ENCODE results near the gene TET2.

Gene TET2

DNA sequence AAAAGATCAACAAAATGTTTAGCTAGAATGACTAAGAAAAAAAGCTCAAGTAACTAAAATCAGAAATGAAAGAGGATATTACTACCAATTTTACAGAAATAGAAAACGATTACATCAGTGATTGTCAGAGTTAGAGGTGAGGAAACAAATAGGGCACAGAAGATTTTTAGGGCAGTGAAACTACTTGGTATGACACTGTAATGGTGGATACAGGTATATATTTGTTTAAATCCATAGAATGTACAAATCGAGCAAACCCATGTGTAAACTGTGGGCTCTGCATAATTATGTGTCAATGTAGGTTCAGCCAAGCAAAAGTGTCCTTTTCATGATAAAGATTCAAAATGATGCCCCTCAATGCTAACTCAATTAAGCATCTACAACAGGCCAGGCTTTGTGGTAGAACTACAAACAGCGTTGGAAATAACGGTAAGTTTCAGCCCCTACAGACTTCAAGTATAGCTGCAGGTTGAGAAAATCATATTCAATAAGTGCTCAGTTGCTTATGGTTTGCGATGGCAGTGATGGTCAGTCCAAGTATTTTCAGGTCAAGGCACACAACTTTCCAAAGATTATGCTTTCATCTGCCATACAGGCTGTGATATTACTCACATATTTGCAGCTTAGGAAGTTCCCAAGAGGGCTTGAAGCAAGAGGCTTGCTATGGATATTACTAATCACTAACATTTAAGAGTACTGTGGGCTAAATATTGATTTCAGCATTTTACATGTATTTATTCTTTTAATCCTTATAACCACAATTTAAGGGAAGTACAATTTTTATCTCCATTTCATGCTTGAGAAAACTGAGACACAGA, 158.6 kb downstream of the TET2 start:
- DNase-seq, result no peak

DNA sequence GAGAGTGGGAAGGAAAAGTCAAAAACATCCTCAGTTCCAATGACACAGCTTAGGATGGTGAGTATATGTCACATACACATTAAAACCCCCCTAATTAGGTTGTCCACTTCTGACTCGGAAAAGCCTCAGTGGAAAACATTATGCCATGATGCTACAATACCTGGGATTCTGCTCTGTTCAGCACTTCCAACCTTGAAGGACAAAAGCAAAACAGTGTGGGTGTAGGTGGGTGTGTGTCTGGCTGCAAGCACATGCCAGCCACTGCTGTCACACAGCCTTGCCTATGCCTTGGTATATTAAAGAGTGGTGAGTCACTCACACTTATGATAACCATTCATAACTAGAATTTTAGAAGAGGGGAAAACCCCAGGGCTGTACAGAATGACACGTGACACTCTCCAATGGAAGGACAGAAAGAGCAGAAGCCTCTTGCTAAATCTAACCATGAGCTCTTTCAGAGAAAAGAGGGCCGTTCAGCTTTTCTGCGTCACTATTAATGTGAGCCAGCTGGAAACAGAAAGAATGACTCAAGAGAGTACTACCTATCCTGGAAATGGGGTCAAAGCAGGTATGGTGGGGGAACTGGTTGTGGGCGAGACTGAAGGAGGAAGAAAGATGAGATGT, 159.6 kb downstream of the TET2 start:
- DNase-seq, result no peak

DNA sequence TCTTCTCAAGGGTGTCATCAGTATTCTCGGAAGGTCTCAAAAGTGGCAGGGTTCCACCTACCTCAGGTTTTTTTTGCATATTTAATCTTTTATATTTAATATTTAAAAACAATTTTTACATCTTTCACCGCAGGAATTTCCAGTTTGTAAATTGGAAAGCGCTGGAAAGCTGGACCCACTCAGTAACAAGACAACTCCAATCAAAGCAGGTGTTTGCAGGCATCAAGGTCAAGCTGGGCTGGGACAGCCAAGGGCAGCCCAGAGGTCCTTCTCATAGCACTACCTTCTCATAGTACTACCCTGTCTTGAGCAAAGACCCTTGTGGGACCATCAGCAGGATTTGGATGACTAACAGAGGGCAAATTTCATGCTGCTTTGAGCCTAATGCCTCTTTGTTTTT, 160.1 kb downstream of the TET2 start:
- no peak for DNase-seq

DNA sequence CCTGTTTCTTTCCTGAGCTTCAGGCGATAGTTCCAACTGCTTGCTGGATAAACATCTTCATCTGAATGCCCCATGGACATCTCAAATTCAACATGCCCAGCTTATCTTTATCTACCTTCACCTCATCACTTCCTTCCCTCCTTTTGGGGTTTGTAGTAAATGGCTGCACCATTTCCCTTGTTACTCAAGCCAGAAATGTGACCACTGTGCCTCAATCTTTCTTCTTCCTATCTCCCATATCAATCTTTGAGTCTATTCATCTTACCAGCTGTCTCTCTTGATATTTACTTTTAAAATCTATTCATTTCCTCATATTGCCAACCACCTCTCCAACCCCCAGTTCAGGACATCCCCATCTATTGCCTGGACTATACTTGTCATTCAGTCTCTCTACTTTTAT, 171.8 kb downstream of the TET2 start:
- DNase-seq, result no peak

DNA sequence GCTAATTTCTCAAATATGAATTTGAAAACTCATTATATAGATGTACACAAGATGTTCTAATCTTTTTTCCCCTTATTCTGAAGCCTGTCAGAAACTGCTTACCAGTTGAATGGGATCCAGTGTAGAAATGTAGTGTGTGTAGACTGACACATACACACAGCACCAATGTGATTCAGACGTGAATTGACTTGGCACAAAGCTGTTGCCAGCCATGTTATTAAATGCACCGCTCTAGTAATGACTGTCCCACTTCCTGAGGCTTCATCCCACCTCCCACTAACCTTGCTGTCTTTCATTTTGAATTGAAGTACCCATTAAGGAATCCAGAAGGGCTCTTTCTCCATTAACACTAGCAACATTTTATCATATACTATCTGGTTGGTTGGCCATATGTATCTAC, 180.5 kb downstream of the TET2 start:
- no peak for DNase-seq

DNA sequence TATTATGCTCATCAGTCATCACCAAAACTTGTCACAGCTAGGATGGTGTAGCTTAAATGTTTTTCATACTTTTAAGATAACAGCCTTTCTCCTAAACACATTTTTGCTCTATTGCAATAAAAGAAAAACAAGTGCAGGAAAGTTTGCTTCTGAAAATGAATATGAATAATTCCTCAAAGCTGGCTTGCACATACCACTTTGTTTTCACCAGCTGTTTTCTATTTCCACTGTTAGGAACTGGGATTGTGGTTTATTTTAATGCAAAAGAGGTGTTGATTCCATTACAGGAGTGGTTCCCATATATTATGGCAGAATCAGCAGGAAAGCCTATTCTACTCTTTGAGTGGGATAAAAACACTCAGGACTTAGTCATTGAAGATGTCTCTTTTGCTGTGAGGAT, 181.3 kb downstream of the TET2 start:
- DNase-seq, result no peak

DNA sequence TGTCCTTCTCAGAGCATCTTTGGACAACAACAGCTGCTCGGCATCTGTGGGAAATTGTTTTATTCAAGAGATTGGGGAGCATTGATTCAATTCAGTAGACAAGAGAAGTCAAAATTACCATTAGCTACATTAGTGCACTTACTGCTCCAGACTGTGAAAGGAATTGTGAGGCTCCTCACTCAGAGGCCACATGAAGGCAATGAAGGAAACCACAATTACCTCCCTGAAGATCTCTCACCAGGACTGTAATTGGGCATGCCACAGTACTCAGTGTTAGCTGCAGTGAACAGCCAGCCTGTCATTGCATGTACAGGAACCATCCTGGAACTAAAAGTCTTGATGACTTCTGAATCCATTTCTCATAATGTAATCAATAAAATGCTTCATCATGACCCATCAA, 182.4 kb downstream of the TET2 start:
- DNase-seq, result no peak

All from NCI-H2081 treated with DMSO at 0.1 percent for 48 hours (cell line).